ENCODE measurements around the gene TAOK2.

The TAOK2 gene

GRCh38 chr16:30000735-30001631 is 27.3 kb downstream of the TAOK2 start:
- H3K4me3 ChIP-seq (ENCODE audit: low read depth, low read length) = no peak overlapping the region
- TF ChIP-seq, protein P1, sequence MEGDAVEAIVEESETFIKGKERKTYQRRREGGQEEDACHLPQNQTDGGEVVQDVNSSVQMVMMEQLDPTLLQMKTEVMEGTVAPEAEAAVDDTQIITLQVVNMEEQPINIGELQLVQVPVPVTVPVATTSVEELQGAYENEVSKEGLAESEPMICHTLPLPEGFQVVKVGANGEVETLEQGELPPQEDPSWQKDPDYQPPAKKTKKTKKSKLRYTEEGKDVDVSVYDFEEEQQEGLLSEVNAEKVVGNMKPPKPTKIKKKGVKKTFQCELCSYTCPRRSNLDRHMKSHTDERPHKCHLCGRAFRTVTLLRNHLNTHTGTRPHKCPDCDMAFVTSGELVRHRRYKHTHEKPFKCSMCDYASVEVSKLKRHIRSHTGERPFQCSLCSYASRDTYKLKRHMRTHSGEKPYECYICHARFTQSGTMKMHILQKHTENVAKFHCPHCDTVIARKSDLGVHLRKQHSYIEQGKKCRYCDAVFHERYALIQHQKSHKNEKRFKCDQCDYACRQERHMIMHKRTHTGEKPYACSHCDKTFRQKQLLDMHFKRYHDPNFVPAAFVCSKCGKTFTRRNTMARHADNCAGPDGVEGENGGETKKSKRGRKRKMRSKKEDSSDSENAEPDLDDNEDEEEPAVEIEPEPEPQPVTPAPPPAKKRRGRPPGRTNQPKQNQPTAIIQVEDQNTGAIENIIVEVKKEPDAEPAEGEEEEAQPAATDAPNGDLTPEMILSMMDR (IDR thresholded peaks at IDR 0.05; ENCODE audit: low read depth, low read length) = no peak

DNA sequence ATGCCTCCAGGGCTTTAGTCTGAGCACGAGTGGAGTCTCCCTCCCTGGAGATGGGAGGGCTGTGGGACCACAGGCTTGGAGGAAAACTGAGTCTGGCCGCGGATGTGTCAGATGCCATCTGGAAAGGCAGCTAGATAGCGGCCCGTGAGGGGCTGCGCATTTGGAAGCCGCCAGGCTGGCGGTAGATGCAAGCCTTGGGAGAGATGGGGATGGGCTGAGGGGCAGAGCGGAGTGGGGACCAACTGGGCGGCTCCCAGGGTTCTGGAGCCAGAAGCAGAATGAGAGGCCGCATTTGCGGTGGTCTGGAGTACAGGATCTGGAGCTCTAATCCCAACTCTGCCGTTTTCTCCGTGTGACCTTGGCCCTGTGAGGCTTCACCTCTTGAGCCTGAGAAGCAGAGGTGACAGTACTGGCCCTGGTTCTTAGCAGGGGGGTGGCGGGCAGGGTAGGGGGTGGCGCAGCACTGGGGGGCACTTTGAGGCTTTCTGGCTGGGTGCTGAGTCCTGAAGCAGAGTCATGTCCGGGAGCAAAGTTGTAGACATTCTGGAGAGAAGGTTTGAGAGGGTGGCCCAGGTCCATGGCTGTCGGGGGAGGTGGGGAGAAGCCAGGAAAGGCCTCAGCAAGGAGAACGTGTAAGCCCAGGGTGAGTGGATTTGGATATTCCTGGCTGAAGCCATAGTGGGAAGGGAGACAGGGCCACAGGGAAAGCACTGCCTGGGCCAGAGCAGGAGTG is 29.1 kb downstream of the TAOK2 start:
- no peak overlapping the region for H3K4me3 ChIP-seq (ENCODE audit: low read depth, low read length)
- TF ChIP-seq, protein P1 (IDR thresholded peaks at IDR 0.05; ENCODE audit: low read depth, low read length) = no peak

DNA sequence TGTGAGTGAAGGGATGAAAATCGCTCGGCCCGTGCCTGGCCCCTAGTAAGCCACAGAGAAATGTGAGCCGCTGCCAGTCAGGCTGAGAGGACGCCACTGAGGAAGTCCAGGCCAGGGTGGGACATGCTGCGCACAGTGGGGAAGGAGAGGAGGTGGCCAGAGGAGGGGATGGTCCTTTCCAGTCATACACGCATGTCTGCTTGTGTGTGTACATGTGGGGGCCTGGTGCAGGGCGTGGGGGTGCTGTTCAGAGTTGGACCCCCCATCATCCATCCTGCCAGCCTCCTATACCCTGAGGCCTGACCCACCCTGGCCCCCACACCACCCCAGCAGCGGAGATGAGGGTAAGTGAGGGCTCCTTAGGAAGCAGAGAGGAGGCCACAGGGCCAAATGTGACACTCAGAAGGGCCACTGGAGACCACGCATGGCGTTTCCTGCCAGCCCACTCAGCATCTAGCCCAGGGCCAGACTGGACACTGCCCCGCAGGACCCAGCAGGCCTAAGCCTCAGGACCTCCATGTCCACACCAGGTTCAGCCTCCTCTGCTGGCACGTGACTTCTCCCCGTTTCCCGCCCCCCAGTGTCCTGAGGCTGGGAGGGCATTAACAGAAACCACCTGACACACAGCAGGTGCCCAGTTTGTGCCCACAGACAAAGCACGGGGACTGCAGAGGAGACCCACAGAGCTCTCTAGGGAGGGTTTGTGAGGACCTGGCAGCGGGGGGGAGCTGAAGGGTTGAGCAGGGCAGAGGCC is 30.2 kb downstream of the TAOK2 start:
- H3K4me3 ChIP-seq (ENCODE audit: low read depth, low read length) = no peak overlapping the region
- TF ChIP-seq, protein P1 (IDR thresholded peaks at IDR 0.05; ENCODE audit: low read depth, low read length) = no peak

DNA sequence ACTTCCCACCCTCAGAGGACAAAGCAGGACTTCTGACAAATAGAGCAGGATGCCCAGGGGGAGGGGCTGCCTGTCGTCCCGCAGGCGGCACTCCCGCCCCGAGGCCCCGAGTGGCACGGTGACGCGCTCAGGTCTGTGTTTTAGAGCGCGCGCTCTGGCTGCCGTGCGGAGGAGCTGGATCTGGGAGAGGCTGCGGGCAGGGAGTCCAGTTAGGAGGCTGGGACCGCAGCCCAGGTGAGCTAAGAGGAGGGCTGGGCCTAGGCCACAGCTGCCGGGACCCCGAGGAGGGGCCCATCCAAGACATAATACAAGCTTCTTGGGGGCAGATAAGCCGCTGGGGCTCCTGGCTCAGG is 30.7 kb downstream of the TAOK2 start:
- no peak overlapping the region for H3K4me3 ChIP-seq (ENCODE audit: low read depth, low read length)
- TF ChIP-seq, protein P1 (IDR thresholded peaks at IDR 0.05; ENCODE audit: low read depth, low read length) = no peak

- TF ChIP-seq, protein P1 (IDR thresholded peaks at IDR 0.05; ENCODE audit: low read depth, low read length) = no peak
- no peak overlapping the region for H3K4me3 ChIP-seq (ENCODE audit: low read depth, low read length)
Observed at GRCh38 chr16:30004811-30005242, 31.2 kb downstream of the TAOK2 start.

GRCh38 chr16:30005341-30006094 is 31.9 kb downstream of the TAOK2 start:
- TF ChIP-seq, protein P1 (IDR thresholded peaks at IDR 0.05; ENCODE audit: low read depth, low read length) = peak; percentile 78
- H3K4me3 ChIP-seq (ENCODE audit: low read depth, low read length) = no peak overlapping the region

Data from WI38 (cell line).